ENCODE results near the gene APLP2.

- TF ChIP-seq CBX5 (IDR thresholded peaks at IDR 0.05; ENCODE audit: borderline replicate concordance, low read depth) (no peak), ZNF384 (IDR thresholded peaks at IDR 0.05; ENCODE audit: low read depth, low read length) (no peak), EP300 (IDR thresholded peaks at IDR 0.05; ENCODE audit: low read length) (no peak), EZH2 (IDR thresholded peaks at IDR 0.05; ENCODE audit: borderline replicate concordance, low read depth, low read length) (no peak), ZBTB7A (IDR thresholded peaks at IDR 0.05; ENCODE audit: borderline replicate concordance, control insufficient read depth, low read depth, low read length) (no peak), ZNF76 (CRISPR knock-in tag; IDR thresholded peaks at IDR 0.05; ENCODE audit: borderline replicate concordance) (no peak), RAD21 (CRISPR knock-in tag; conservative IDR thresholded peaks at IDR 0.05 in 1 of 2, IDR thresholded peaks at IDR 0.05 in 1 of 2) (no peak), CTCF (IDR thresholded peaks at IDR 0.05 in 2 of 3, conservative IDR thresholded peaks at IDR 0.05 in 1 of 3; ENCODE audit: insufficient read depth in 2 of 3, low read depth in 1 of 3, low read length in 3 of 3) (no peak)
- TF ChIP-seq, protein P1, sequence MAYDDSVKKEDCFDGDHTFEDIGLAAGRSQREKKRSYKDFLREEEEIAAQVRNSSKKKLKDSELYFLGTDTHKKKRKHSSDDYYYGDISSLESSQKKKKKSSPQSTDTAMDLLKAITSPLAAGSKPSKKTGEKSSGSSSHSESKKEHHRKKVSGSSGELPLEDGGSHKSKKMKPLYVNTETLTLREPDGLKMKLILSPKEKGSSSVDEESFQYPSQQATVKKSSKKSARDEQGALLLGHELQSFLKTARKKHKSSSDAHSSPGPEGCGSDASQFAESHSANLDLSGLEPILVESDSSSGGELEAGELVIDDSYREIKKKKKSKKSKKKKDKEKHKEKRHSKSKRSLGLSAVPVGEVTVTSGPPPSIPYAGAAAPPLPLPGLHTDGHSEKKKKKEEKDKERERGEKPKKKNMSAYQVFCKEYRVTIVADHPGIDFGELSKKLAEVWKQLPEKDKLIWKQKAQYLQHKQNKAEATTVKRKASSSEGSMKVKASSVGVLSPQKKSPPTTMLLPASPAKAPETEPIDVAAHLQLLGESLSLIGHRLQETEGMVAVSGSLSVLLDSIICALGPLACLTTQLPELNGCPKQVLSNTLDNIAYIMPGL (CRISPR knock-in tag; IDR thresholded peaks at IDR 0.05) = no peak
These were observed 26.1 kb upstream of the APLP2 start for GRCh38 chr11:130043575-130043974.
